Endodermal cell (in vitro differentiated cells): Measurements from ENCODE around the gene CPHXL. TPM values are rescaled to one million over a fixed set of nuclear protein-coding genes. Genes with fewer than 3 reads are reported as not detected.

Experiments used
- DNase-seq: peaks from one replicate; pipeline ENCODE4 v3.0.0-alpha.2; 2017
- H3K27ac ChIP-seq: 2 replicates; pipeline ENCODE4 v1.5.1; 2013; ENCODE audit warnings: mild to moderate bottlenecking, low read depth, low read length, moderate library complexity
- H3K27me3 ChIP-seq: 2 replicates; pipeline ENCODE4 v1.6.1; 2013; ENCODE audit warnings: mild to moderate bottlenecking, low read length, moderate library complexity; ENCODE audit not compliant: insufficient read depth, control insufficient read depth, poor library complexity, severe bottlenecking
- H3K36me3 ChIP-seq: 2 replicates; pipeline ENCODE4 v1.7.0; 2013; ENCODE audit warnings: mild to moderate bottlenecking, low read length, moderate library complexity; ENCODE audit not compliant: control insufficient read depth, insufficient read depth
- H3K4me1 ChIP-seq: one replicate; pipeline ENCODE4 v1.7.0; 2013; ENCODE audit warnings: low read length; ENCODE audit not compliant: control insufficient read depth, insufficient read depth
- H3K4me3 ChIP-seq: 2 replicates; pipeline ENCODE4 v1.5.1; 2013; ENCODE audit warnings: mild to moderate bottlenecking, low read length, moderate library complexity
- H3K9ac ChIP-seq: 2 replicates; pipeline ENCODE4 v1.6.1; 2013; ENCODE audit warnings: mild to moderate bottlenecking, low read length, moderate library complexity; ENCODE audit not compliant: poor library complexity, severe bottlenecking; ENCODE audit errors: extremely low read depth
- H3K9me3 ChIP-seq: 2 replicates; pipeline ENCODE4 v1.6.1; 2013; ENCODE audit warnings: mild to moderate bottlenecking, low read length, moderate library complexity; ENCODE audit not compliant: control insufficient read depth
- H3K27ac Mint-ChIP-seq: 2 replicates; pipeline ENCODE4 v1.8.0; 2020; ENCODE audit warnings: mixed read lengths
- H3K27me3 Mint-ChIP-seq: 2 replicates; pipeline ENCODE4 v1.8.0; 2021; ENCODE audit warnings: mild to moderate bottlenecking, mixed read lengths; ENCODE audit not compliant: insufficient read depth
- H3K36me3 Mint-ChIP-seq: 2 replicates; pipeline ENCODE4 v1.8.0; 2020; ENCODE audit warnings: low read depth, mixed read lengths
- H3K4me1 Mint-ChIP-seq: 2 replicates; pipeline ENCODE4 v1.8.0; 2020; ENCODE audit warnings: mixed read lengths
- H3K4me3 Mint-ChIP-seq: 2 replicates; pipeline ENCODE4 v1.8.0; 2020; ENCODE audit warnings: mild to moderate bottlenecking, moderate library complexity, mixed read lengths
- H3K9me3 Mint-ChIP-seq: 2 replicates; pipeline ENCODE4 v1.8.0; 2020; ENCODE audit warnings: mild to moderate bottlenecking, mixed read lengths
- total RNA-seq, 2 donors: library from RNA; stranded (reverse); fragmentation: NEBNext Ultra II Directional in 1 of 2; extraction: Animal tissue kit (Norgen Biotek cat#: 25700) in 1 of 2; gene quantifications; 2 replicates in 1 of 2; 3 replicates in 1 of 2; pipeline ENCODE4 v1.2.1, GENCODE V29; 2021
- TF ChIP-seq, protein P1 (sequence below): fragments of 200-600 bp; sonication (generic); conservative IDR thresholded peaks from 2 replicates; pipeline ENCODE4 v1.5.0; 2021; ENCODE audit warnings: antibody characterized with exemption, mild to moderate bottlenecking

Gene CPHXL
- total RNA-seq, 2 donors from 2014 or later, result not detected

DNA sequence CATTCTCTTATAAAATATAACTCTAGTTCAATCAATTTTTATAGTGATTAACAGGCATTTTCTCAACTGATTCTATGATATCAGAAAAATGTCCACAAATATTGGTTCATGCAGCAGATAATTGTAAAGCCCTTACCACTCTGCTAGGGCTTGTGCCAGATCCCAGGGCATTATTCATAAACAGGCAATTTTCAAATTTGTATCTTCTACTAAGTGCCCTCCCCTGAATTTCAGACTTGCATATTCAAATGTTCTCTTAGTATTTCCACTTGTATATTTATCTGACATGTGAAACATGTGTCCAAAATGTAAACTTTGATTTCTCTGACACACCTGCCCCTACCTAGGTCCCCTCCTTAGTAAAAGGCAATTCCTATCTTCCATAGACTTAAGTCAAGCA, 58.8 kb downstream of the CPHXL start:
- Mint-ChIP-seq H3K27me3 (no peaks in the 10 kb centered on the region), H3K9me3 (no peaks in the 10 kb centered on the region), H3K4me3 (no peak overlapping the region), H3K27ac (no peak overlapping the region), H3K4me1 (no peaks in the 10 kb centered on the region), H3K36me3 (no peaks in the 10 kb centered on the region)
- Histone ChIP-seq H3K4me1 (no peaks in the 10 kb centered on the region), H3K9me3 (no peaks in the 10 kb centered on the region), H3K27ac (no peak overlapping the region), H3K27me3 (no peaks in the 10 kb centered on the region), H3K4me3 (no peak overlapping the region), H3K36me3 (no peaks in the 10 kb centered on the region), H3K9ac (no peak overlapping the region)
- TF ChIP-seq, protein P1, sequence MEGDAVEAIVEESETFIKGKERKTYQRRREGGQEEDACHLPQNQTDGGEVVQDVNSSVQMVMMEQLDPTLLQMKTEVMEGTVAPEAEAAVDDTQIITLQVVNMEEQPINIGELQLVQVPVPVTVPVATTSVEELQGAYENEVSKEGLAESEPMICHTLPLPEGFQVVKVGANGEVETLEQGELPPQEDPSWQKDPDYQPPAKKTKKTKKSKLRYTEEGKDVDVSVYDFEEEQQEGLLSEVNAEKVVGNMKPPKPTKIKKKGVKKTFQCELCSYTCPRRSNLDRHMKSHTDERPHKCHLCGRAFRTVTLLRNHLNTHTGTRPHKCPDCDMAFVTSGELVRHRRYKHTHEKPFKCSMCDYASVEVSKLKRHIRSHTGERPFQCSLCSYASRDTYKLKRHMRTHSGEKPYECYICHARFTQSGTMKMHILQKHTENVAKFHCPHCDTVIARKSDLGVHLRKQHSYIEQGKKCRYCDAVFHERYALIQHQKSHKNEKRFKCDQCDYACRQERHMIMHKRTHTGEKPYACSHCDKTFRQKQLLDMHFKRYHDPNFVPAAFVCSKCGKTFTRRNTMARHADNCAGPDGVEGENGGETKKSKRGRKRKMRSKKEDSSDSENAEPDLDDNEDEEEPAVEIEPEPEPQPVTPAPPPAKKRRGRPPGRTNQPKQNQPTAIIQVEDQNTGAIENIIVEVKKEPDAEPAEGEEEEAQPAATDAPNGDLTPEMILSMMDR, result no peak
- DNase-seq, result no peak

Other genes starting within 250 kb of the CPHXL start
- 10 to 100 TPM; 13.5 to 15.9 TPM for gene CHST6, start 231.0 kb downstream of the CPHXL start, total RNA-seq
- 1 to 10 TPM in 1 of 2 donors, under 1 TPM in 1; 0.26 to 1.1 TPM for gene CHST5, start 190.4 kb downstream of the CPHXL start, total RNA-seq
- gene TMEM231, start 170.2 kb downstream of the CPHXL start, total RNA-seq, result 10 to 100 TPM; 11.9 to 15.7 TPM
- gene GABARAPL2, start 160.1 kb downstream of the CPHXL start, total RNA-seq, result 10 to 100 TPM; 72.8 to 78.5 TPM
- 10 to 100 TPM; 50.1 to 54.9 TPM for gene ADAT1, start 103.2 kb downstream of the CPHXL start, total RNA-seq
- gene KARS1, start 78.8 kb downstream of the CPHXL start, total RNA-seq, result 100 to 1,000 TPM; 141 to 168 TPM
- gene TERF2IP, start 78.7 kb downstream of the CPHXL start, total RNA-seq, result 10 to 100 TPM; 20.0 to 23.4 TPM
- gene CPHXL2, start 49.5 kb downstream of the CPHXL start, total RNA-seq, result not detected
- not detected for gene DUXB, start 25.0 kb downstream of the CPHXL start, total RNA-seq